C4-2B (cell line): ENCODE results near the gene AUTS2.

Source experiments
- H3K27ac ChIP-seq: fragments of 450-650 bp; 2 replicates; pipeline ENCODE4 v1.5.1; 2017
- CTCF ChIP-seq: fragments of 450-650 bp; conservative IDR thresholded peaks from 2 replicates; pipeline ENCODE4 v1.5.1; 2017; ENCODE audit warnings: mild to moderate bottlenecking
- ZFX ChIP-seq: fragments of 450-650 bp; IDR thresholded peaks from 2 replicates; pipeline ENCODE4 v1.6.1; 2017

AUTS2 gene

GRCh38 chr7:70171369-70171920, 573.2 kb downstream of the AUTS2 start:
- TF ChIP-seq ZFX (no peak), CTCF (no peak)
- H3K27ac ChIP-seq = no peak overlapping the region

GRCh38 chr7:70177166-70177565, 578.9 kb downstream of the AUTS2 start:
- no peak overlapping the region for H3K27ac ChIP-seq
- TF ChIP-seq CTCF = no peak
- TF ChIP-seq ZFX = no peak

DNA sequence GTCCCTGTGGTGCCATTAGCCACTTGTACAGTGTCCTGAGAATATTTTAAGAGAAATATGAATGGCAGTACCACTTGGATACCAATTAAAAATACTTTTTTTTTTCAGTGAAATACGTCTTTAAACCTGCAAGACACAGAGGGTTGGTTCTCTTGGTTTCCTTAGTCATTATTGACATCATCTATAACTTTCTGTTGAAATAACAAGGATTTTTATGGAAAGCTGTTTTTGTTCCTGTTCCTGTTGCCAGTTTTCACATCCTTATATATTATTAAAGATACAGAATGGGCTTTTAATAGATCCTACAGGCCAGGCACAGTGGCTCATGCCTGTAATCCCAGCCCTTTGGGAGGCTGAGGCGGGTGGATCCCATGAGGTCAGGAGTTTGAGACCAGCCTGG, 579.9 kb downstream of the AUTS2 start:
- no peak overlapping the region for H3K27ac ChIP-seq
- TF ChIP-seq CTCF = no peak
- no peak for TF ChIP-seq ZFX

DNA sequence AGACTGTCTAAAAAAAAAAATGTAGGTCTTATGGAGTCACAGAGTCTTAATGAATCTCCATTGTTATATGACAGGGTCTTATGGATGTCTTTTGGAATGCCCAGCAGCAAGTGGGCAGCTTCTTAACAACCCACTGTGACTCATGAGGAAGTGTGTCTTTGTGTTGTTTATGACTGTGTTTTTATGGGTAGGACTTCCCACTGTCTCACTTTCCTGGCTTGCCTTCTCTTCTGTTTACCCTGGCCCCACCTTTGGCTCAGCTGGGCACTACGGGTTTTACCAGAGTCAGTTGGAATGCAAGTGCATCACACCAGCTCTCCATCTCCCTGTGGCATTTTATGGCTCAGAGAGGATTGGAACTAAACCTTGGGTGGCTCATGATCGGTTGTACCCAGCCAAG, 580.5 kb downstream of the AUTS2 start:
- no peak overlapping the region for H3K27ac ChIP-seq
- TF ChIP-seq ZFX (no peak), CTCF (no peak)

- H3K27ac ChIP-seq = no peak overlapping the region
- TF ChIP-seq ZFX (no peak), CTCF (no peak)
Measured at GRCh38 chr7:70182521-70182920, 584.2 kb downstream of the AUTS2 start.

DNA sequence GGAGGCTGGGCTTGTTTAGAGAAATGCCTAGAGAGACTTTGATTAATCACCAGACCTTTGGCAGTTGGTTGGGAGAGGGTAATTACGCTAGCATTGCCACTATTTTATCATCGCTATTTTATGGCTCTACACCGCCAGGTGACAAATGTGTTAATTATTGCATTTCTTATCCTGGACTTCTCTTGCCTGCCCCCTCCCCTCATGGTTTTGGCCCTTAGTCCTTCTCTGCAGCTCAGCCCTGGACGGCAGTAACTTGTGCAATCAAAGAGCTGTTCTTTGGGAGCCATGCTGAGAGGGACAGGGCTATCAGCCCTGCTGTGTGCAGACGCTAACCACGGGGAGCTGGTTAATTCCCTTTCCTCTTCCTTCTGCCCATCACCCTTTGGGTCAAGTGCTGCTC, 585.0 kb downstream of the AUTS2 start:
- H3K27ac ChIP-seq = no peak overlapping the region

More for the DNA sequence above, 585.0 kb downstream of the AUTS2 start:
- TF ChIP-seq CTCF = no peak
- no peak for TF ChIP-seq ZFX
